ENCODE data around the gene SMPD3. TPM values are rescaled to one million over a fixed set of nuclear protein-coding genes. Genes with fewer than 3 reads are reported as not detected.

The SMPD3 gene
- total RNA-seq, 1 experiment from 2014 or later: 0.70 TPM

DNA sequence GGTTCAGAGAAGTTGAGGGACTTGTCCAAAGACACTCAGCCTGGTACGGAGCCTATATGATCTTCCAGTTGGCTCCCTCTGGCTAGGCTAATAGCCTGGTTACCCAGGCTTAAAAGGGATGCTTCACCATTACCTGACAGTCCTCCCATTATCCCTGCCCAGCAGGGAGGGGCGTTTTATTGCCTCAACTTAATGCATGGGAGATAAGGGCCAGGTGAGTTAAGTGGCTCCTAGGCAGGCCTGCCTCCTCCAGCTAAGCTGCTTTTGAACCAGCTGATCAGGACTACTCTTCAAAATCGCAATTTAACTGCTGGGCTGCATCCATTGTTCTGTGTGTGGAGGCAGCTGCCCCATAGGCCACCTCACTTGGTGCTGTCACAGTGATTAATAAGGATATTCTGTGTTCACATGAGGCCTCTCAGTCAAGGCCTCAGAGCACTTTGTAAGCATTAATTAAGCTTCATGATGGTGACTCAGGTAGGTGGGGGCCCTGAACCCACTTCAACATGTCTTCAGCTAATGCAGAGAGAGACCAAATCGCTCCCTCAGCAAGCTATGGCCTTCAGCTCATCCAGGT lies 27.9 kb downstream of the SMPD3 start:
- H3K9me3 Mint-ChIP-seq: no peaks in the 10 kb centered on the region
- H3K27ac Mint-ChIP-seq: no peak overlapping the region
- H3K27me3 ChIP-seq (ENCODE audit: insufficient read depth, low read length): no peaks in the 10 kb centered on the region
- no peak overlapping the region for H4K8ac ChIP-seq (replicated peaks; ENCODE audit: insufficient read length, low read depth, low read length)
- no peak overlapping the region for H3K4me2 ChIP-seq (ENCODE audit: insufficient read depth, insufficient read length, low read length)
- peaks cover 10 to 12% of the 10 kb centered on the region in 2 experiments for H3K4me1 Mint-ChIP-seq
- H3K79me1 ChIP-seq (ENCODE audit: insufficient read depth, low read depth, low read length, poor library complexity, severe bottlenecking): no peaks in the 10 kb centered on the region
- TF ChIP-seq, protein P1, sequence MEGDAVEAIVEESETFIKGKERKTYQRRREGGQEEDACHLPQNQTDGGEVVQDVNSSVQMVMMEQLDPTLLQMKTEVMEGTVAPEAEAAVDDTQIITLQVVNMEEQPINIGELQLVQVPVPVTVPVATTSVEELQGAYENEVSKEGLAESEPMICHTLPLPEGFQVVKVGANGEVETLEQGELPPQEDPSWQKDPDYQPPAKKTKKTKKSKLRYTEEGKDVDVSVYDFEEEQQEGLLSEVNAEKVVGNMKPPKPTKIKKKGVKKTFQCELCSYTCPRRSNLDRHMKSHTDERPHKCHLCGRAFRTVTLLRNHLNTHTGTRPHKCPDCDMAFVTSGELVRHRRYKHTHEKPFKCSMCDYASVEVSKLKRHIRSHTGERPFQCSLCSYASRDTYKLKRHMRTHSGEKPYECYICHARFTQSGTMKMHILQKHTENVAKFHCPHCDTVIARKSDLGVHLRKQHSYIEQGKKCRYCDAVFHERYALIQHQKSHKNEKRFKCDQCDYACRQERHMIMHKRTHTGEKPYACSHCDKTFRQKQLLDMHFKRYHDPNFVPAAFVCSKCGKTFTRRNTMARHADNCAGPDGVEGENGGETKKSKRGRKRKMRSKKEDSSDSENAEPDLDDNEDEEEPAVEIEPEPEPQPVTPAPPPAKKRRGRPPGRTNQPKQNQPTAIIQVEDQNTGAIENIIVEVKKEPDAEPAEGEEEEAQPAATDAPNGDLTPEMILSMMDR (conservative IDR thresholded peaks at IDR 0.05): no peak
- H2BK120ac ChIP-seq (ENCODE audit: low read depth, low read length, poor library complexity, severe bottlenecking): no peak overlapping the region
- H2AK5ac ChIP-seq (ENCODE audit: insufficient read length, low read length): no peak overlapping the region
- H2AFZ ChIP-seq (ENCODE audit: low read length): no peak overlapping the region
- no peak overlapping the region for H3K18ac ChIP-seq (ENCODE audit: insufficient read length, low read depth, low read length)
- H3K23me2 ChIP-seq (ENCODE audit: insufficient read length, low read depth, low read length, poor library complexity, severe bottlenecking): no peaks in the 10 kb centered on the region
- H2BK12ac ChIP-seq (ENCODE audit: insufficient read length, low read depth, low read length): no peak overlapping the region
- DNase-seq: no peak
- no peaks in the 10 kb centered on the region for H3K4me1 ChIP-seq (ENCODE audit: insufficient read depth, low read length)
- H3K14ac ChIP-seq (ENCODE audit: insufficient read depth, low read length): no peak overlapping the region
- H3K23ac ChIP-seq (ENCODE audit: insufficient read length, low read depth, low read length): no peak overlapping the region
- no peak overlapping the region for H3K4me3 Mint-ChIP-seq
- no peak overlapping the region for H3K56ac ChIP-seq (ENCODE audit: insufficient read length, low read depth, low read length)
- H3T11ph ChIP-seq (ENCODE audit: low read length): no peak overlapping the region
- no peaks in the 10 kb centered on the region for H3K36me3 Mint-ChIP-seq (ENCODE audit: insufficient read depth in 1 of 3, low read depth in 3 of 3)
- H3K9ac ChIP-seq (ENCODE audit: extremely low read depth, insufficient read length, low read length): no peak overlapping the region
- no peak overlapping the region for H3K27ac ChIP-seq (ENCODE audit: insufficient read length, low read depth, low read length)
- no peaks in the 10 kb centered on the region for H4K20me1 ChIP-seq (ENCODE audit: control insufficient read depth, insufficient read depth, insufficient read length)
- no peak overlapping the region for H3K4ac ChIP-seq (ENCODE audit: low read depth, low read length)
- no peaks in the 10 kb centered on the region for H3K9me3 ChIP-seq (ENCODE audit: control insufficient read depth, low read depth, low read length)
- H4K91ac ChIP-seq (ENCODE audit: insufficient read length, low read depth, low read length): no peak overlapping the region
- H3K79me2 ChIP-seq (ENCODE audit: insufficient read depth, low read length): no peaks in the 10 kb centered on the region
- no peak overlapping the region for H2BK15ac ChIP-seq (ENCODE audit: low read depth, low read length)
- no CpG with 5 or more reads among the region's 4 CpGs for WGBS (ENCODE audit: extremely low coverage, insufficient read length, low lambda C conversion rate)
- no peak overlapping the region for H4K5ac ChIP-seq (ENCODE audit: insufficient read length, low read depth, low read length)
- H2BK5ac ChIP-seq (ENCODE audit: insufficient read length, low read length): no peak overlapping the region
- peaks cover 6% of the 10 kb centered on the region; the same call in 1 of the 2 replicates for H3K27me3 Mint-ChIP-seq (ENCODE audit: low read depth)
- no peak overlapping the region for H2BK20ac ChIP-seq (ENCODE audit: low read depth, low read length, poor library complexity, severe bottlenecking)
